NCI-H526 treated with DMSO at 0.1 percent for 48 hours (cell line): ENCODE results near the gene ZDHHC1.

Source experiments
- DNase-seq: peaks from one replicate; lab custom pipeline; 2025; lab: John Stamatoyannopoulos, UW

Gene ZDHHC1

GRCh38 chr16:67409631-67410030 lies 6.6 kb downstream of the ZDHHC1 start:
- no peak for DNase-seq

- no peak for DNase-seq
Measured at GRCh38 chr16:67407788-67408452, 8.4 kb downstream of the ZDHHC1 start.

GRCh38 chr16:67407176-67407787 lies 9.0 kb downstream of the ZDHHC1 start:
- no peak for DNase-seq

GRCh38 chr16:67406111-67406971 lies 9.9 kb downstream of the ZDHHC1 start:
- DNase-seq: no peak

GRCh38 chr16:67405336-67405735 lies 10.9 kb downstream of the ZDHHC1 start:
- no peak for DNase-seq

- DNase-seq: no peak
Measured at GRCh38 chr16:67404740-67405226, 11.5 kb downstream of the ZDHHC1 start.

- DNase-seq: no peak
Measured at GRCh38 chr16:67403976-67404555, 12.2 kb downstream of the ZDHHC1 start.

GRCh38 chr16:67400901-67401300 lies 15.4 kb downstream of the ZDHHC1 start:
- DNase-seq: no peak

GRCh38 chr16:67399749-67400704 lies 16.2 kb downstream of the ZDHHC1 start:
- no peak for DNase-seq

GRCh38 chr16:67399218-67399733 lies 17.0 kb downstream of the ZDHHC1 start:
- no peak for DNase-seq

GRCh38 chr16:67398546-67399217 lies 17.6 kb downstream of the ZDHHC1 start:
- no peak for DNase-seq

- DNase-seq: no peak
Measured at GRCh38 chr16:67397812-67398545, 18.3 kb downstream of the ZDHHC1 start.

GRCh38 chr16:67397036-67397801 lies 19.1 kb downstream of the ZDHHC1 start:
- no peak for DNase-seq

- DNase-seq: peak; percentile 56
Measured at GRCh38 chr16:67396159-67397035, 19.9 kb downstream of the ZDHHC1 start.

- DNase-seq: peak; percentile 84
Measured at GRCh38 chr16:67395458-67396158, 20.7 kb downstream of the ZDHHC1 start.

GRCh38 chr16:67395105-67395457 lies 21.2 kb downstream of the ZDHHC1 start:
- DNase-seq: no peak
